ENCODE measurements around the gene HPSE2.
"Not testable (repeated sequence)": the region's sequence is repeated elsewhere in the genome, so short reads cannot be mapped to it uniquely, and the experiment has no call there.

Gene HPSE2

DNA sequence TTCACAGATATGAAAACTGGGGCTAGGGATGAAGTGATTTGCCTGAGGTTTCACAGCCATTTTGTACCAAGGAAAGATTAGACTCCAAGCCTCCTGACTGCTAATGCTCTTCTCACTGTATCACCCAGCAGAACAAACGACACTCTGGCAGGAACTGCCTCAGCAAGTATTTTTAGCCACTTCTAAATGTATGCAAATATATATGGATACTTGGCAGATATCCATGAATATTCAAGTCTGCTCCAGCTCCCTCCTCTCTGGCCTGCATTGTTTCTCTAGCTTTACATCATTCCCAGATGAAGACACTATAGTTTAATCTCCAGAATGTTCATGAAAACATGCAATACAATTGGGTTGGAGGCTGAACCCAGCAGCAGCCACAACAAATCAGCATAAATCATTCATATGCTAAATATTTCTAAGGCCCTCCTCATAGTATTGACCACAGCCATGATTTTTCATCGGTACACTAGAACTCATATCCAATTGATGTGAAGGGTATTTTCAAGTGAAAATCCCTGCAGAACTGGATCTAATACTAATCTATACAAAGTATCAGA, 65.5 kb downstream of the HPSE2 start:
- DNase-seq (ENCODE audit: low spot score) (no peak), FAIRE-seq (no peak)

DNA sequence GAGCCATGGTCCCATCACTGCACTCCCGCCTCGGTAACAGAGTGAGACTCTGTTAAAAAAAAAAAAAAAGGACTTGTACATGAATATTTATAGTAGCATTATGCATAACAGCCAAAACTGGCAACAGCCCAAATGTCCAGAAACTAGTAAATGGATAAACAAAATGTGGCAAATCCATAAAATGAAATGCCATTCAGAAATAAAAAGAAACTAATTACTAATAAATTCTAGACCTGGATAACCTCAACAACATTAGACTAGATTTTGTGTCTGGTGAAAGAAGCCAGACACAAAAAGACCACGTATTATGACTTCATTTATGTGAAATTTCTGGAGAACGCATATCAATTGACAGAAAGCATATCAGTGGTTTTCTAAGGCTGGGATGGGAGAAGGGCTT, 74.5 kb downstream of the HPSE2 start:
- no peak for FAIRE-seq
- DNase-seq (ENCODE audit: low spot score) = no peak

DNA sequence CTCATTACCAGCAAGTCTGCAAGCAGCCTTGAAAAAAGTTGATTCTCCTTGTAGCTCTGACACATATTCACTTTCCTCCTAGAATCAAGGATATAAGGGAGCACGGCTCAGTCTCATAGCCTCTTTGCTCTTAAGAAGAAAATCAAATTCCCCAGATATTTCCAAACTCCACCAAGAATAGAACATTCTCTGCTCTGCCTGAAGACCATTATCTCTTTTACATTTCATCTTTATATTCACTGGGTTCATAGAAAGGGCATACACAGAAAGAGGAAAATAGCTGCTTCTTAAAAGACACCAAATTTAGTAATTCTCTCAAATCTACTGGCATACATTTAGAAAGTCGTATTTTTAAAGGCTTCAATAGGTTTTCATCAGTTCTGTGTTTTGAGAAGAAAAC, 92.0 kb downstream of the HPSE2 start:
- FAIRE-seq (no peak), DNase-seq (ENCODE audit: low spot score) (no peak)

DNA sequence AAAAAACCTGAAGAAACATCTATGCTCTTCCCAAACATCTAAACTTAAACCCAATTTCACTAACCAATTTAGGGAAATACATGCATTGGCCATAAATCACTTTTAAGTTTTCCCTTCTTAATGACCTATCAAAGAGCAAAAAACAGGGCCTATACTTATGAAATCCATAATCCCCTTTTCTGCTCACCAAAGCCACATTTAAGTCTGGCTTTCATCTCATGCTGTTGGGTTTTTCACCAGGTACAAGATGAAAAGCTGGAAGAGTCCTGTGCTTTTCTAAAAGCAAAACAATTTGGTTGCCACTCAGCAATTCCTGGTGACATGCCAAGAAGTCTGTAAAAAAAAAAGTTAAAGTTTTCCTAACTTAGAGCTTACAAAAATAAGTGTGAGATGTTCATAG, 92.6 kb downstream of the HPSE2 start:
- FAIRE-seq (no peak), DNase-seq (ENCODE audit: low spot score) (no peak)

DNA sequence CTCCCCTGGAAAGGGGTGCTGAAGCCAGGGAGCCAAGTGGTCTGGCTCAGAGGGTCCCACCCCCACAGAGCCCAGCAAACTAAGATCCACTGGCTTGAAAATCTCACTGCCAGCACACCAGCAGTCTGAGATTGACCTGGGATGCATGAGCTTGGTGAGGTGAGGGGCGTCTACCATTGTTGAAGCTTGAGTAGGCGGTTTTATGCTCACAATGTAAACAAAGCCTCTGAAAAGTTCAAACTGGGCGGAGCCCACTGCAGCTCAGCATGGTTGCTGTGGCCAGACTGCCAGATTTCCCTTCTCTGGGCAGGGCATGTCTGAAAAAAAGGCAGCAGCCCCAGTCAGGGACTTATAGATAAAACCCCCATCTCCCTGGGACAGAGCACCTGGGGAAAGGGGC, 102.8 kb downstream of the HPSE2 start:
- DNase-seq (ENCODE audit: low spot score); FAIRE-seq: not testable (repeated sequence)

DNA sequence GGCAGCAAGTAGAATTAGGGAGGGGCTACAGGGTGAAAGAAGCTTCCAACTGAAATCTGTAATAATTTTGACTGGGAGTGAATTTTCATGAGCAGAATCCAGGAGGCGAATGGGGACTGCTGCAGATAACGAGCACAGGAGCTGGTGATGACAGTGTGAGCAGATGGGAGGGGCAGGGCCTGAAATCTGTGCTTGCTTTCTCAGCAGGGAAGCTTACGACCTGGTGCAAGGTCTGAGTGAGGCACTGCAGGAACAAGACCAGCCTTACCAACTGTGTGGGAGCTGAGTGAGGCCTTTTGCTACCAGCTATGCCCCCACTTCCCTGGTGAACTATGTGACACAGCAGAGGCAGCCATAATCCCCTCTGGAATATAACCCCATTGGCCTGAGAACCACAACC, 109.8 kb downstream of the HPSE2 start:
- peak; percentile 9 for FAIRE-seq
- no peak for DNase-seq (ENCODE audit: low spot score)

DNA sequence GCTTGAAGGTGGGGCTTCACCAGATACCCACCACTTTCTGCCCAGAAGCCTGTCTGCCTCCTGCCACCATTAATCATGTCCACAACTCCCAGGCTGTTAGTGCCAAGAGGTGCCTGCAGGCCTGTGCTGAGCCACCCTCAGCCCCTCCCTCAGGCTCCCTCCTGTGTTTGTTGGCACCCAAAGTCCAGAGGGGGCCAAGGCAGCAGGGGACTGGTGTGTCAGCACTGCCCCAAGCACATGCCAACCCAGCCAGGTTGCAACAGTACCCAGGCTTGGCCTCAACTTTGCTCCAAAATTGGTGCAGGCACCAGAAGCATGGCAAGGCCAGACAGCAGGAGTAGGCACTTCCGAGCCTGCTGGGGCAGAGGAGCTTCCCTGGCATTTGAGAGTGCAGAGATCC, 111.3 kb downstream of the HPSE2 start:
- FAIRE-seq (no peak), DNase-seq (ENCODE audit: low spot score) (no peak)

DNA sequence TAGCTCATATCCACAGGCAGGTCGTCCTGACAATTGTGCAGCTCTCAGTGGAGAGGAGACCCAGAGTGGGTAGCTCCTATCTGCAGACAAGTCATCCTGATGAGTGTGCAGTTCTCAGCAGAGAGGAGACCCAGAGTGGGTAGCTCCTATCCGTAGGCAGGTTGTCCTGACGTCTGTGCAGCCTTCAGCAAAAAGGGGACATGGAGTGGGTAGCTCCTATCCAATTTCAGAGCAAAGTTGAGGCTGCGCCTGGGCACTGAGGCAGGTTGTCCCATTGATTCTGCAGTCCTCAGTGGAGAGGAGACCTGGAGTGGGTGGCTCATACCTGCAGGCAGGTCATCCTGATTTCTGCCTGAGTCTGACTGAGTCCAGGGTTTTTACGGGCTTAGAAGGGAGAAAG, 111.8 kb downstream of the HPSE2 start:
- FAIRE-seq = no peak

DNA sequence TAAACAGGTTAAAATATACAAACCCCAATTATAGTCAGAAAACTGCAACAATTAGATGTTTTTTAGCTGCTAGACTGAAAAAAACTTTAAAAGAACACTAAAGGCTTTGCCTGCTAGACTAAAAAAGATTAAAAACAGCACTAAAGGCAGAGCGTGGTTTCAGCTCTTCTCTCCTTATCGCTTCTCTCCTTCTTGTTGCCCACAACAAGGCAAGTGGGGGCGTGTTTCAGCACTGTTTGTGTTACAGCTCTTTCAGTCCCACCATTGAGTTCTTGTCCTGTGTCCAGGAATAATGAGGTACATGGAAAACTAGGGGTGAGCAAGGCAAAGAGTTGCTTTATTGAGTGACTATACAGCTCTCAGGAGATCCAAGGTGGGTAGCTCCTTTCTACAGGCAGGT, 112.3 kb downstream of the HPSE2 start:
- FAIRE-seq (no peak), DNase-seq (ENCODE audit: low spot score) (no peak)

More for the DNA sequence above, 111.8 kb downstream of the HPSE2 start:
- DNase-seq (ENCODE audit: low spot score) = no peak

DNA sequence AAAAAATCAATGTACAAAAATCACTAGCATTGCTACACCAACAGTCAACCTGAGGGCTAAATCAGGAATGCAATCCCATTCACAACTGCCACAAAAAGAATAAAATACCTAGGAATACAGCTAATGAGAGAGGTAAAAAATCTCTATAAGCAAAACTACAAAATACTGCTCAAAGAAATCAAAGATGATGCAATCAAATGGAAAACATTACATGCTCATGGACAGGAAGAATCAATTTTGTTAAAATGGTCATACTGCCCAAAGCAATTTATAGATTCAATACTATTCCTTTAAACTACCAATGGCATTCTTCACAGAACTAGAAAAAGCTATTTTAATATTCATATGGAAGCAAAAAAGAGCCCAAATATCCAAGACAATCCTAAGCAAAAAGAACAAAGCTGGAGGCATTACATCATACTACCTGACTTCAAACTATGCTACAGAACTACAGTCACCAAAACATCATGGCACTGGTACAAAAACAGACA, 116.3 kb downstream of the HPSE2 start:
- no peak for FAIRE-seq
- DNase-seq (ENCODE audit: low spot score) = no peak

DNA sequence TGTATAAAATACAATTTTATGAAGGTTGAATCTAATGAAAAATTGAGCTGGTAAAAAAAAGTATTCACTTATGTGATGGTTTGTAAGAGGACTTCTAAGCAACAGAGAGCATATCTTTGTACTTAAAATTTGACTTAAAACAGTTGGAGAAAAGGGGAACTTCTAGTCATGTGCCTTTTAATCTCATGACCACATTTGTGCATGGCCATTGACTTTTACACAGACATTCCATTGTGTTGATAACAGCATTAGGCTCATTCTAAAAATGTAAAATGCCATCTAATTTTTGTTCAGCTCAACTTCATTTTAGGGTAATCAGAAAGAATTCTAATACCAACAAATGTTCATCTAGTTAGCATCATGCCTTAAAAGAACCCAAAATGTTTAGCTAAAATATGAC, 119.9 kb downstream of the HPSE2 start:
- DNase-seq (ENCODE audit: low spot score) (no peak), FAIRE-seq (no peak)

DNA sequence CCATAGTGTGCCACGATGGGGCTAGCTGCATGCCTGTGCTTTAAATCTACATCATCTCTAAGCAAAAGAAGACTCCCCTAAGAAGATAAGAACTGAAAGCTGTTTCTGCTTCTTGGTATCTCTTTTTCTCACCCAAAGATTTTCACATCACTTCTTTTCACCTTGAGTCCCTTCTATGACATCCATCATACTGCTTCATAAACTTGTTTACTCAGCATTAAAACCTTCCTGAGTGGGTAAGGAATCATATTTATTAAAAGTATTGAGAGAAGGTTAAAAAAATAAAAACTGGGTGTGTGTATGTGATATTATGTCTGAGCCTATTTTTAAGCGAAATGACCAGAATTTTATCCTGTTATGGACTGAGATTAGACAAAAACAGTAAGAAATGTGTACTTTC, 150.3 kb downstream of the HPSE2 start:
- DNase-seq (ENCODE audit: low spot score) (no peak), FAIRE-seq (no peak)

DNA sequence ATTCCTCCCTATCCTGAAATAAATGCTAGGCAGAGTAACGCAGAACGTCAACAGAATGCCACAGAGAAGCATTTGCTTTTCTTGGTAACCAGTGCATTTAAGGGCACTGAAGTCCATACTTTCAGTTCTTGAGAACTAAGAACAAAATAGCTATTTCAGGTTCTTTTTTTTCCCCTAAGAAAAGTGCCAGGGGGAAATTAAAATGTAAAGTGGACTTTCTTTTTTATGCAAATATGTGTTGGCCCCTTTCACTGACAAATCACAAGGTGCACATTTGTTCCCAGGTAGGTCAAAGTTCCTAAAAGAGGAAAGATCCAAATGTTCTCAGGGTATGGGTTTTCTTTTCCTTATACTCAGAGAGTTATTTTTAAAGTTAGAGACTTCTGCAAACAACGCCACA, 151.5 kb downstream of the HPSE2 start:
- FAIRE-seq (no peak), DNase-seq (ENCODE audit: low spot score) (no peak)

DNA sequence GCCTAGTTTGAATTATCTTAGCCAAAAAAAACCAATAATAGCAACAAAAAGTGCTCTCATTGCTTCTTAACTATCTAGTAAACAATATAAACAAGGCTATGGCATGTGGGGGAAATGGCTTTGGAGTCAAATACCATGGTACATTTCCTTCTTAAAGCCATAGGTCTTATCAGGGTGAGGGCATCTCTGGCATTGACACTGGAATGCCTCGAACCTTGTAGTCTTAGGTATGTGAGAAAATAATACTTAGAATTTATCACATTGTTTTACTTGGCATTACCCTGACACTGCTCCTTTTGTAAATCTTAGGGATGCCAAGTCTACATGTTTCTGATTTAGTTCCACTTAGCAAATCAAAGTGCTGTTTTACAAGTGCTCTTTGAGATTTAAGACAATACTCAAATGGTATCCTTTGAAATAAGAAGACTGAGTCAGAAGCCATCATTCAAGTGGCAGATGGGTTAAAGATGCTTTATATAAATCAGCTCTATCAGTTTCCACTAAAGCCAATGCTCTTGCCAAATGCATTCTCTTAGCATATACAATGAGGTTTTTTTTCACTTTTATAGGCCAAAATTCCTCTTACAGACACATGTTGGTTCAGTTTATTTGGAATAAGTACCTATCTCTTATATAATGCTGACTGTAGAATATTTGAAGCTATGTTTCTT, 155.2 kb downstream of the HPSE2 start:
- FAIRE-seq = no peak

DNA sequence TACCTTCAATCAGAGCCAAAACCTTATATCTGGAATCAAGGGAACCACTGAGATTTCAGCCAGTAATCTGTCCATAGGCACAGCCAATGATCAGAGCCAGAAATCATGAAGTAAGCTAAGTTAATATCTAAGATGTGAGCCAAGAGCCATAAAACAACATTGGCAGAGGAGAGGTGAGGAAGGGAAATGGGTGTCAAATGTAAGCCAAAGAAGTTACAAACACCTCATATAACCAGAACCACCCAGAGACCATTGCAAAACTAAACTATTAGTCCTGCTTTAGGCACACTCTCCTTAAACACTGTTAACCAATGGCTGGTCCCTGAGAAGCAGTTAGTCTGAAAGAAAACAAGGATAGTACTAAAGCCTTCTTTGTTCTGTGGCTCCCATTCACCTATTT, 173.1 kb downstream of the HPSE2 start:
- no peak for FAIRE-seq

More for the DNA sequence above, 155.2 kb downstream of the HPSE2 start:
- no peak for DNase-seq (ENCODE audit: low spot score)

DNA sequence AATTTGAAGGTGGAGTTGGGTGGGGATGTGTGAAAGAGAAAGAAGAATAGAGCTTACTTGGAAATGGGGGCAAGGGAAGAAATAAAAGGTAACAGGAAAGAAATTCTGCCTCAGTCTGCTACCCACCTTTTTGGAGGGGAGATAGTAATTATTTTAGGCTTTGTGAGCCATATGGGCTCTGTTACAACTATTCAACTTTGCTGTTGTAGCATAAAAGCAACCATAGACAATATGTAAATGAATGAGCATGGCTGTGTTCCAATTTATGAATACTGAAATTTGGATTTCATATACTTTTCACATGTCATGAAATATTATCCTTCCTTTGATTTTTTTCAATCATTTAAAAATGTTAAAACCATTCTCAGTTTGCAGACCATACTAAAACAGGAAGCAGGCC, 176.9 kb downstream of the HPSE2 start:
- FAIRE-seq (no peak), DNase-seq (ENCODE audit: low spot score) (no peak)

More for the DNA sequence above, 173.1 kb downstream of the HPSE2 start:
- DNase-seq (ENCODE audit: low spot score) = no peak

DNA sequence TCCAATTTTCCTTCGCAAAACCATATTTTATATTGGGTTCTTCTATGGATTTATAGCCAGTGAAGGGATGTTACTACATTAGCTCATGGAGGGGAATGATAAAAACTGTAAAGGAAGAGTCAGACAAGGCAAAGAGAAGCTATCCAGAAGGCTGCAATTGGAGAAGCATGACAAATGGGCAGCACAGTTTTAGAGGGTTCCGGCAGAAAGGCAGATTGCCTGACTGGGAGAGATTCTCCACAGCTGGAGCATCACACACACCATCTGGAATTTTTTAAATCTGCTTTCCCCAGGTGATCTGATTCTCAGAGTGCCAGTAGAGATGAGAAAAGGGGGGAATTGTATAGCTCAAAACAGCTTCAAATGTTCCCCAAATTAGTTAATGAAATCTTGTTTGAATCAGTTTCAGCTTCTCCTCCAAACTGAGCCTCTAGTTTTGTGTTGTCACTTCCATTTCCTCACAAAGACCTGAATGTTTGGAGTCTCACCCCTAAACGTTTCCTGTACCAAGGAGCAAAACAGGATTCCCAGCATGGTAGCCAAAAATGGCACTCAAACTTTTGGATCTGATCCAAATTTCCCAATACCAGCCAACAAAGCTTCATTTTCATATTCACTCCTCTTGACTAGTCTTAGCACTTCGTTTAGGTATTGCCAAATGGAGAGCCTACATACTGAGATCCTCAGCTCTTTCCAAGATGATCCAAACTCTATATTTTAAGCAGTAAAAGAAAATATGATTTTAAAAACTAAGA, 177.5 kb downstream of the HPSE2 start:
- no peak for DNase-seq (ENCODE audit: low spot score)

DNA sequence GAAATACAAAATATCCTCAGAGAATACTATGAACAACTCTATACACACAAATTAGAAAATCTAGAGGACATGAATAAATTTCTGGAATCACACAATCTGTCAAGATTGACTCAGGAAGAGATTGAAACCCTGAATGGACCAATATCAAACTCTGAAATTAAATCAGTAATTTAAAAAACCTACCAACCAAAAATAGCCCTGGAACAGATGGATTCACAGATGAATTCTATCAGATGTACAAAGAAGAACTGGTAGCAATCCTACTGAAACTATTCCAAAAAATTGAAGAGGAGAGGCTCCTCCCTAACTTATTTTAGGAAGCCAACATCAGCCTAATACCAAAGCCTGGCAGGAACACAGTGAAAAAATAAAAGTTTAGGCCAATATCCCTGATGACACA, 190.0 kb downstream of the HPSE2 start:
- DNase-seq (ENCODE audit: low spot score) (no peak), FAIRE-seq (no peak)

More for the DNA sequence above, 177.5 kb downstream of the HPSE2 start:
- no peak for FAIRE-seq

DNA sequence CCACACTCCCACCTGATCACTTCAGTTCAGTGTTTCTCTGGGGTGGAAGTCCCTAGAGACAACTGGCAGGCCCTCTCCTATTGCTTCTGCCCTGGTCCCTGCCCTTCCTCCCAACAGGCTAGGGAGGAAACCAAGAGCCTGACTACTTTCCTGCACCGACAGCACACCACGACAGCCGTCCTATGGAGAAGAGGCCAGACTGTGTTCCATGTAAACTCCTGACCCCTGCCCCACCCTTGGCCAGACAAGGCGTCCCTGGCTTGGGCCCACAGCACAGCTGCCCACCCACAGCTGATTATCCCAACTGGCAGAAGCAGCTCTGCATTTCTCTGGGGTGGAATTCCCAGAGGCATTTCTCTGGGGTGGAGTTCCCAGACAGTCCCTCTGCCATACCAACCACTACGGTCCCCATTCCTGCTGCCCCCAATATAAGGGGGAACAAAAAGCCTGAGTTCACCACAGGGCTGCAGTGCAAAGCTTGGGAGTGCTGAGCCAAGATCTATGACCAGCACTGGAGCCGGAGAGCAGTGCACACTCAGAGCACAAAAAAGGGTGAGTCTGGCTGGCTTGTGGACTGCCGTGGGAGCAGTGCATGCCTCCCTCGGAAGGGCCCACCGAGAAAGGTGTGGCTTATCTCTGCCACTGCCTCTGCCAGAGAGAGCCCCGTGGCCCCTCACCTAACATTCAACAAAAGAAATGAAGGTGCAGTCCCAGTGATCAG, 193.4 kb downstream of the HPSE2 start:
- DNase-seq (ENCODE audit: low spot score) = no peak
- FAIRE-seq = no peak

DNA sequence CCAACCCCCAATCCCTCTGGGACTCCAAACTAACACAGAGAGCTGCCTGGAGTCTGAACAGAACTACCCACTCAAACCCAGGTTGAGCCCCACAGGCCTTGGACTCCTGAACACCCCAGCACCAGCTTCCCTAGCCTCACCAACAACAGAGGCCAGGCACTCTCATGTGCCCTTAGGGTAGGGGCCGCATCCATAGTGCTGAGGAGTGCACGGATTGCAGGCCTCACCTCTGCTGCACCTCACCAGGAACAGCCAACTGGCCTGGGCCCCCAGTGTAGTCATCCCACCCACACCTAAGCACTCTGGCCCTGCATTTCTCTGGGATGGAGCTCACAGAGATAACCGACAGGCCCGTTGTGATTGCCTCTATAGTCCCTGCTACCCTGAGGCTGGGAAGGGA, 194.2 kb downstream of the HPSE2 start:
- no peak for FAIRE-seq
- DNase-seq (ENCODE audit: low spot score) = no peak

DNA sequence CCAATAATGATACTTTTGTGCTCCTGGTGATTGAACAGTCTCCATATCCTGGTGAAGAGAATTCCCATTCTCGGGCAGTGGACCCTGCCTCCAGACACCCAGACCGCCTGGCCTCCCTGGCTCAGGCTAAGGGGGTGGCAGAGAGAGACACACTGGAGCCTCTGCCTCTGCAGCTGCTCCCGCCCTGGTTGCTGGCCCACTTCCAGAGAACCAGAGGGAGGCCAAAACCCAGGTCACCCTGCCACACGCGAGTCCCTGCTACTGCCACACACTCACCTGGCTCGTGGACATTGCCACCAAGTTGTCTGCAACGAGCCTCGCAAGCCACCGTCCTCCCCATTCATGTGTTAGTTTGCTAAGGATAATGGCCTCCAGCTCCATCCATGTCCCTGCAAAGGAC, 221.8 kb downstream of the HPSE2 start:
- no peak for FAIRE-seq
- DNase-seq (ENCODE audit: low spot score) = no peak

DNA sequence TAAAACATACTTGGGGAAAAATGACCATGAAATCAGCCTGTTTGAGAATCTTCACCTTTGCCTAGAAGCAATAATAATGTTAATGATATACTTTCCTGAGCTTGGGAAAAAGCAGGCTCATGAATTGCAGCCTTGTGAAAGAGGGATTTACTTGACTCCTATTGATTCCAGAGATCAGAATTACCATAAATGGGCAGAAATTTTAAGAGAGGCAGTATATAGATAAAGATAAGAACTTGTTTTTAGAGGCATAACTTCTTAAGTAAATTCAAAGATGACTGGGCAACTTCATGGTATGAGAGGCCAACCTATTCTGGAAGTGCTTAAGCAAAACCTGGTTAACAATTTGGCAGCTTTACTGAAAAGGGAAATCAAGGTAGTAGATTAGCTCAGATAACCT, 225.4 kb downstream of the HPSE2 start:
- FAIRE-seq = no peak
- DNase-seq (ENCODE audit: low spot score) = no peak

Data from urothelium cell line (cell line).